H1 (cell line): ENCODE data around the gene PRPS1. TPM values are rescaled to one million over a fixed set of nuclear protein-coding genes. Genes with fewer than 3 reads are reported as not detected.

ENCODE experiments used
- SIRT6 ChIP-seq: IDR thresholded peaks from one replicate; pipeline ENCODE4 v1.7.1; 2012; ENCODE audit warnings: low read length, inconsistent platforms
- TAF1 ChIP-seq: IDR thresholded peaks from 2 replicates; pipeline ENCODE4 v1.6.1; 2011; ENCODE audit warnings: mild to moderate bottlenecking, low read depth, low read length
- TAF7 ChIP-seq: optimal IDR thresholded peaks from 2 replicates; pipeline ENCODE3; 2011; ENCODE audit warnings: low read depth, mild to moderate bottlenecking, inconsistent platforms, low read length, moderate library complexity, borderline replicate concordance
- polyA plus RNA-seq, 7 experiments: library from polyadenylated mRNA; depleted of rRNA in 3 of 7; stranded (reverse) in 5 of 7; unstranded in 2 of 7; fragments of >200 nt in 5 of 7; fragments of 200-250 nt in 2 of 7; gene quantifications; 1 replicate in 5 of 7; 2 replicates in 1 of 7; 4 replicates in 1 of 7; pipeline versions ENCODE4 v1.2.1 to v1.2.3, GENCODE V29; 2011 to 2013; ENCODE audit warnings: missing spikeins in 2 of 7, mixed read lengths in 2 of 7
- total RNA-seq: library from RNA; stranded (reverse); fragmentation: NEBNext Ultra II Directional; extraction: Animal tissue kit (Norgen Biotek cat#: 25700); gene quantifications from 2 replicates; pipeline ENCODE4 v1.2.1, GENCODE V29; 2021

PRPS1 gene
- total and polyA plus RNA-seq, 2 of the 8 experiments (the other 6 are each of a cell fraction or from before 2014, with no cell fraction given): 90.1 to 110 TPM

- TF ChIP-seq TAF7 (no peak), SIRT6 (no peak), TAF1 (no peak)
Measured at GRCh38 chrX:107619885-107620322, 8.4 kb upstream of the PRPS1 start (continued).
